ENCODE results near the gene SLC16A7. TPM values are rescaled to one million over a fixed set of nuclear protein-coding genes. Genes with fewer than 3 reads are reported as not detected.

The SLC16A7 gene
- total RNA-seq, 4 donors from 2014 or later, result 39.1 to 163 (median 88.9) TPM

DNA sequence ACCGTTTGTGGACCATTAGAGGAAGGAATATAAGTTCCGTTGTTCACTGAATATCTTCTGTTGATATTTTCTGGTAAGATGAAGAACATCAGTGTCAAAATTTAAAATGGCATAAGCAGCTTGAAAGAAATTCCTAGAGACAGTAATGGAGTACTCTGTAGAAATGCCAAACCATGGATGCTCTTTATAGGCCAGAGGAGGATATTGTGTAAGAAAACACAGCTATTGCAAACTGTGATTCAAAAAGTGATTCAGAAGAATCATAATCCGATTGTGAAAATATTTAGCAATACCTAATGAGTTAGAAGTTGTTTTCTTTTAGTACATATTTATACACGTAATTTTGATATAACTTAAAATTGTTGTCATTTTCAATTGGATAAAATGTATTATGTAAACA is 102.8 kb downstream of the SLC16A7 start:
- TF ChIP-seq, protein P1, sequence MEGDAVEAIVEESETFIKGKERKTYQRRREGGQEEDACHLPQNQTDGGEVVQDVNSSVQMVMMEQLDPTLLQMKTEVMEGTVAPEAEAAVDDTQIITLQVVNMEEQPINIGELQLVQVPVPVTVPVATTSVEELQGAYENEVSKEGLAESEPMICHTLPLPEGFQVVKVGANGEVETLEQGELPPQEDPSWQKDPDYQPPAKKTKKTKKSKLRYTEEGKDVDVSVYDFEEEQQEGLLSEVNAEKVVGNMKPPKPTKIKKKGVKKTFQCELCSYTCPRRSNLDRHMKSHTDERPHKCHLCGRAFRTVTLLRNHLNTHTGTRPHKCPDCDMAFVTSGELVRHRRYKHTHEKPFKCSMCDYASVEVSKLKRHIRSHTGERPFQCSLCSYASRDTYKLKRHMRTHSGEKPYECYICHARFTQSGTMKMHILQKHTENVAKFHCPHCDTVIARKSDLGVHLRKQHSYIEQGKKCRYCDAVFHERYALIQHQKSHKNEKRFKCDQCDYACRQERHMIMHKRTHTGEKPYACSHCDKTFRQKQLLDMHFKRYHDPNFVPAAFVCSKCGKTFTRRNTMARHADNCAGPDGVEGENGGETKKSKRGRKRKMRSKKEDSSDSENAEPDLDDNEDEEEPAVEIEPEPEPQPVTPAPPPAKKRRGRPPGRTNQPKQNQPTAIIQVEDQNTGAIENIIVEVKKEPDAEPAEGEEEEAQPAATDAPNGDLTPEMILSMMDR (IDR thresholded peaks at IDR 0.05; ENCODE audit: low read depth), result no peak

DNA sequence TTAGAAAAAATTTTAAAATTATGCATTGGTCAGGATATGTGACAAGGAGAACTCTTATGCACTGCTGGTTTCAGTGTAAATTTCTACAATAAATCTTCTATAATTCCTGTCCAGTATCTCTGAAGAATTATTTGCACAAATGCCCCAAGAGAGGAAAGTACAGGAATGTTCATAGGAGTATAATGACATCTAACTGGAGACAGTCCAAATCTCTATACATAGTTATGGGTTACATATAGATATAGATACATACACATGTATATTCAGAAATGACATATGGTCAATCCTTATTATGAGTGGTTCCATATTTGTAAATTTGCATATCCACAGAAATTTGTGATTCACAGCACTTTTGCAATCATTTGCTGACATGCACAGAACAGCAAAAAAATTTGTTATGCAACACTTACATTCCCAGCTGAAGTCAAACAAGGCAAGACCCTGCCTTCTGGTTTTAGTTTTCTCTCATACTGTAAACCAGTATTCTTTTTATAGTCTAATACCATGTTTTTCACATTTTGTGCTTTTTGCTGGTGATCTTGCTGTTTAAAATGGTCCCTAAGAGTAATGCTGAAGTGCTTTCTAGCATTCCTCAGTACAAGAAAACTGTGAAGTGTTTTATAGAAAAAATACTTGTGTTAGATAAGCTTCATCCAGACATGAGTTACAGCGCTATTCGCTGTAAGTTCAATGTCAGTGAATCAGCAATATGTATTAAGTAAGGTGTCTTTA is 103.8 kb downstream of the SLC16A7 start:
- TF ChIP-seq, protein P1 (IDR thresholded peaks at IDR 0.05; ENCODE audit: low read depth), result no peak

GRCh38 chr12:59700153-59700450 is 104.3 kb downstream of the SLC16A7 start:
- TF ChIP-seq, protein P1 (IDR thresholded peaks at IDR 0.05; ENCODE audit: low read depth), result no peak

GRCh38 chr12:59708064-59708463 is 112.2 kb downstream of the SLC16A7 start:
- TF ChIP-seq, protein P1 (IDR thresholded peaks at IDR 0.05; ENCODE audit: low read depth), result no peak

DNA sequence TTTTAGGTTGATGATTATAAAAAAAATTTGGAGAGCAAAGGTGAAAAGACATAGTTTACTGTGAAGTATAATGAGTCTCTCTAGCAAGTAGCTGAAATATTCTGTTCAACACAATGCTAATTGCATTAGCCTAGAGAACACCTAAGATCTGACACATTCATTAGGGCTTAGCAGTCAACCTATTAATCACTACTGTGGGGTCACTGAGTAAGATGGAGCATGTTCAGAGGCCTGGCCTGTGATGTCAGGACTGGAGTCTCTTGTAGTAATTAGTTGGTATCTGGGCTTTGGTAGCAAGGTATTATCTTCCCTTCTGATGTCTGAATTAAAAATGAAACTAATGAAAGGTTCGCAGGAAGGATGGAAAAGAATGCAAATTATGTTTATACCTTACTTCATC is 112.7 kb downstream of the SLC16A7 start:
- TF ChIP-seq, protein P1 (IDR thresholded peaks at IDR 0.05; ENCODE audit: low read depth), result no peak

GRCh38 chr12:59710004-59710628 is 114.3 kb downstream of the SLC16A7 start:
- TF ChIP-seq, protein P1 (IDR thresholded peaks at IDR 0.05; ENCODE audit: low read depth), result no peak

DNA sequence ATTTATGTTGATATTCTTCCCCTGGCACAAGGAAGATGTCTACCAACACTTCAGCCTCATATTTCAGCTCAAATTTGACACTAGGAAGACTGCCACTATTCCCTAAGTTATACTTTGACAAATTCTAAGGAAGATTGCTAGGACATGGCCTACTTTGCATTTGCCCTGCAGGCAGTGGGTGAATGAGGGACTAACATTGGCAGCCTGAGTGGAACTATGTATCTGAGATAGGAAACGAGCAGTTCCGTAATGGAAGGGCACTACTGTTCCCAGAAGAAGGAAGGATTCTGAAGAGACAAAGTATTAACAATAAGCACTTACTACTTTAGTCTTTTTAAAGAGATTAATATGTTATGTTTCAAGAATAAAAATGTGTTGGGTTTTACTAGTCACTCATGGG is 115.1 kb downstream of the SLC16A7 start:
- TF ChIP-seq, protein P1 (IDR thresholded peaks at IDR 0.05; ENCODE audit: low read depth), result no peak

Measured in subcutaneous adipose tissue (tissue), 4 donors.